Suprapubic skin (tissue), 4 donors: ENCODE results near the gene STEAP1B.
"Not testable (repeated sequence)": the region's sequence is repeated elsewhere in the genome, so short reads cannot be mapped to it uniquely, and the experiment has no call there.

ENCODE experiments used
- EP300 ChIP-seq: sonication (generic); formaldehyde crosslinking; IDR thresholded peaks from one replicate; pipeline ENCODE4 v1.6.1; 2017; ENCODE audit warnings: antibody characterized with exemption
- POLR2A ChIP-seq, 2 donors: fragments of 450-650 bp; IDR thresholded peaks; one replicate each; pipeline ENCODE4 v1.6.1; 2017; ENCODE audit warnings: antibody characterized with exemption in 2 of 2, mild to moderate bottlenecking in 2 of 2, moderate library complexity in 2 of 2
- POLR2AphosphoS5 ChIP-seq, 3 donors: sonication (generic); formaldehyde crosslinking; IDR thresholded peaks; one replicate each; pipeline ENCODE4 v1.6.1; 2017; ENCODE audit warnings: antibody characterized with exemption in 3 of 3
- TF ChIP-seq, protein P1 (sequence below), 2 donors: fragments of 200-600 bp in 1 of 2; fragments of 450-650 bp in 1 of 2; sonication (generic) in 1 of 2; IDR thresholded peaks; one replicate each; pipeline ENCODE4 v1.5.1; 2016 to 2019; ENCODE audit warnings: antibody characterized with exemption in 2 of 2, mild to moderate bottlenecking in 1 of 2, moderate library complexity in 1 of 2

DNA sequence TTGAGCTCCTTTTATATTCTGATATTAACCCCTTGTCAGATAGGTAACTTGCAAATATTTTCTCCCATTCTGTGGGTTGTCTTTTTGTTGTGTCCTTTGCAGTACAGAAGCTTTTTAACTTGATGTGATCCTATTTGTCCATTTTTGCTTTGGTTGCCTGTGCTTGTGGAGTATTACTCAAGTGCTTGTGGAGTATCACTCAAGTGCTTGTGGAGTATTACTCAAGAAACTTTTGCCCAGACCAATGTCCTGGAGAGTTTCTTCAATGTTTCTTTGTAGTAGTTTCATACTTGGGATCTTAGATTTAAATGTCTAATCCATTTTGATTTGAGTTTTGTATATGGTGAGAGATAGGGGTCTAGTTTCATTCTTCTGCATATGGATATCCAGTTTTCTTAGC is 50.0 kb downstream of the STEAP1B start:
- TF ChIP-seq, protein P1, sequence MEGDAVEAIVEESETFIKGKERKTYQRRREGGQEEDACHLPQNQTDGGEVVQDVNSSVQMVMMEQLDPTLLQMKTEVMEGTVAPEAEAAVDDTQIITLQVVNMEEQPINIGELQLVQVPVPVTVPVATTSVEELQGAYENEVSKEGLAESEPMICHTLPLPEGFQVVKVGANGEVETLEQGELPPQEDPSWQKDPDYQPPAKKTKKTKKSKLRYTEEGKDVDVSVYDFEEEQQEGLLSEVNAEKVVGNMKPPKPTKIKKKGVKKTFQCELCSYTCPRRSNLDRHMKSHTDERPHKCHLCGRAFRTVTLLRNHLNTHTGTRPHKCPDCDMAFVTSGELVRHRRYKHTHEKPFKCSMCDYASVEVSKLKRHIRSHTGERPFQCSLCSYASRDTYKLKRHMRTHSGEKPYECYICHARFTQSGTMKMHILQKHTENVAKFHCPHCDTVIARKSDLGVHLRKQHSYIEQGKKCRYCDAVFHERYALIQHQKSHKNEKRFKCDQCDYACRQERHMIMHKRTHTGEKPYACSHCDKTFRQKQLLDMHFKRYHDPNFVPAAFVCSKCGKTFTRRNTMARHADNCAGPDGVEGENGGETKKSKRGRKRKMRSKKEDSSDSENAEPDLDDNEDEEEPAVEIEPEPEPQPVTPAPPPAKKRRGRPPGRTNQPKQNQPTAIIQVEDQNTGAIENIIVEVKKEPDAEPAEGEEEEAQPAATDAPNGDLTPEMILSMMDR (IDR thresholded peaks at IDR 0.05): not testable (repeated sequence)
- not testable (repeated sequence) for TF ChIP-seq POLR2A (IDR thresholded peaks at IDR 0.05); POLR2AphosphoS5 (IDR thresholded peaks at IDR 0.05); EP300
